Measurements from ENCODE around the gene NEO1. TPM values are rescaled to one million over a fixed set of nuclear protein-coding genes. Genes with fewer than 3 reads are reported as not detected.

NEO1 gene
- total RNA-seq, 1 experiment from 2014 or later: 12.4 TPM

- ChIA-PET CTCF (no interaction called here), POLR2A (no interaction called here)
- Mint-ChIP-seq H3K9me3 (ENCODE audit: unreplicated experiment) (no peaks in the 10 kb centered on the region), H3K4me1 (ENCODE audit: low read depth, unreplicated experiment) (no peaks in the 10 kb centered on the region), H3K36me3 (ENCODE audit: insufficient read depth, unreplicated experiment) (no peaks in the 10 kb centered on the region), H3K27me3 (ENCODE audit: insufficient read depth, unreplicated experiment) (peaks cover 4% of the 10 kb centered on the region), H3K4me3 (ENCODE audit: unreplicated experiment) (no peak overlapping the region), H3K27ac (ENCODE audit: unreplicated experiment) (no peak overlapping the region)
- BruUV-seq (replicated peaks): no TSS peak
- Histone ChIP-seq H3K4me1 (no peaks in the 10 kb centered on the region), H3K27me3 (replicated peaks; ENCODE audit: control insufficient read depth, insufficient read depth, low read length) (no peaks in the 10 kb centered on the region), H3K36me3 (ENCODE audit: control insufficient read depth, insufficient read depth, low read length) (no peaks in the 10 kb centered on the region), H3K4me3 (ENCODE audit: low read depth, low read length) (no peak overlapping the region), H3K9me3 (no peaks in the 10 kb centered on the region)
- DNase-seq: no peak
- TF ChIP-seq CTCF (IDR thresholded peaks at IDR 0.05; ENCODE audit: insufficient read depth in 1 of 2, low read depth in 1 of 2, low read length in 1 of 2, severe bottlenecking in 1 of 2, unreplicated experiment in 1 of 2): no peak
- intact Hi-C loops (cut with micrococcal nuclease; ENCODE audit: unreplicated experiment): loop anchor here (10.0 kb wide), 1 partner anchor 462 kb away; the partner anchor contains the start of gene ADPGK
Observed at GRCh38 chr15:73246898-73247297, 194.6 kb downstream of the NEO1 start.

- peaks cover 4% of the 10 kb centered on the region for H3K27me3 Mint-ChIP-seq (ENCODE audit: insufficient read depth, unreplicated experiment)
- H3K36me3 Mint-ChIP-seq (ENCODE audit: insufficient read depth, unreplicated experiment): no peaks in the 10 kb centered on the region
- Histone ChIP-seq H3K9me3 (no peaks in the 10 kb centered on the region), H3K4me3 (ENCODE audit: low read depth, low read length) (no peak overlapping the region), H3K4me1 (no peaks in the 10 kb centered on the region), H3K36me3 (ENCODE audit: control insufficient read depth, insufficient read depth, low read length) (no peaks in the 10 kb centered on the region), H3K27me3 (replicated peaks; ENCODE audit: control insufficient read depth, insufficient read depth, low read length) (no peaks in the 10 kb centered on the region)
- no peak overlapping the region for H3K4me3 Mint-ChIP-seq (ENCODE audit: unreplicated experiment)
- H3K27ac Mint-ChIP-seq (ENCODE audit: unreplicated experiment): no peak overlapping the region
- intact Hi-C loops (cut with micrococcal nuclease; ENCODE audit: unreplicated experiment): loop anchor here (10.0 kb wide), 1 partner anchor 463 kb away; the partner anchor contains the start of gene ADPGK
- POLR2A ChIA-PET: no interaction called here
- CTCF ChIA-PET: no interaction called here
- no peaks in the 10 kb centered on the region for H3K4me1 Mint-ChIP-seq (ENCODE audit: low read depth, unreplicated experiment)
- H3K9me3 Mint-ChIP-seq (ENCODE audit: unreplicated experiment): no peaks in the 10 kb centered on the region
- no peak for DNase-seq
- BruUV-seq (replicated peaks): no TSS peak
- no peak for TF ChIP-seq CTCF (IDR thresholded peaks at IDR 0.05; ENCODE audit: insufficient read depth in 1 of 2, low read depth in 1 of 2, low read length in 1 of 2, severe bottlenecking in 1 of 2, unreplicated experiment in 1 of 2)
Observed at GRCh38 chr15:73247331-73247730, 195.1 kb downstream of the NEO1 start.

- H3K4me3 ChIP-seq (ENCODE audit: low read depth, low read length): no peak overlapping the region
- intact Hi-C loops (cut with micrococcal nuclease; ENCODE audit: unreplicated experiment): loop anchor here (10.0 kb wide), 1 partner anchor 465 kb away; the partner anchor contains the start of gene ADPGK
- no peak overlapping the region for H3K27ac Mint-ChIP-seq (ENCODE audit: unreplicated experiment)
Observed at GRCh38 chr15:73249499-73249898, 197.2 kb downstream of the NEO1 start.

More at GRCh38 chr15:73249499-73249898, 197.2 kb downstream of the NEO1 start:
- Mint-ChIP-seq H3K27me3 (ENCODE audit: insufficient read depth, unreplicated experiment) (peaks cover 4% of the 10 kb centered on the region), H3K9me3 (ENCODE audit: unreplicated experiment) (no peaks in the 10 kb centered on the region), H3K36me3 (ENCODE audit: insufficient read depth, unreplicated experiment) (no peaks in the 10 kb centered on the region), H3K4me3 (ENCODE audit: unreplicated experiment) (no peak overlapping the region), H3K4me1 (ENCODE audit: low read depth, unreplicated experiment) (no peaks in the 10 kb centered on the region)
- no peaks in the 10 kb centered on the region for H3K9me3 ChIP-seq
- BruUV-seq (replicated peaks): no TSS peak
- no peaks in the 10 kb centered on the region for H3K27me3 ChIP-seq (replicated peaks; ENCODE audit: control insufficient read depth, insufficient read depth, low read length)
- TF ChIP-seq CTCF (IDR thresholded peaks at IDR 0.05; ENCODE audit: insufficient read depth in 1 of 2, low read depth in 1 of 2, low read length in 1 of 2, severe bottlenecking in 1 of 2, unreplicated experiment in 1 of 2): peak in 1 of 2 experiments; percentile 19
- H3K4me1 ChIP-seq: no peaks in the 10 kb centered on the region
- H3K36me3 ChIP-seq (ENCODE audit: control insufficient read depth, insufficient read depth, low read length): no peaks in the 10 kb centered on the region
- no peak for DNase-seq
- POLR2A ChIA-PET: no interaction called here
- CTCF ChIA-PET: interaction anchor here (0.6 to 0.9 kb wide), 3 partner anchors 8 to 16 kb away, joined by 3 to 6 read pairs (median 3); no protein-coding TSS in a partner anchor
